Measurements from ENCODE around the gene FIBP.
"Not testable (repeated sequence)": the region's sequence is repeated elsewhere in the genome, so short reads cannot be mapped to it uniquely, and the experiment has no call there.

DNA sequence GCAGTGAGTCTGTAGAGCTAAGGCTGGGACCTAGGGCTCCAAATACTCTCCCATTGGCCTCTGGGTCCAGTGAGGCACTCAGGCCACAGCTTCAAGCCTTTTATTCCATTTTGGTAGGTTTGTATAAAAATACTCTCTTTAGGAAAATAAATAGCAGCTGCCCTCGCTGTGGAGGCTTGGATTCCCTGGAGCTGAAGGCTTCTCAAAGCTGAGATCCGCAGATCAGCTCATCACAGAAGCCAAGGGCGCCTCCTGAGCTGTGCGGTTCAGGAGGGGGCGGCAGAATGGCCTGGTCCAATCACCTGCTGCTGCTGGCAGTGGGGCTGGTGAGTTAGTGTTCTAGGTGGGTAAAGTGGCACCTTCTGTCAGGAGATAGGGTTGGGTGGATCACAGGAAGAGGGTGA is 3.9 kb upstream of the FIBP start:
- TF ChIP-seq CTCF, POLR2A (IDR thresholded peaks at IDR 0.05): not testable (repeated sequence)
